OCI-LY7 (cell line): ENCODE measurements around the gene CBX8. TPM values are rescaled to one million over a fixed set of nuclear protein-coding genes. Genes with fewer than 3 reads are reported as not detected.

ENCODE experiments used
- BruUV-seq: library from RNA; stranded (reverse); fragments of 400-500 nt; replicated peaks from 2 replicates; lab custom pipeline; 2021; lab: Mats Ljungman, UMichigan
- CTCF ChIA-PET: fragments of 300-600 bp; sonication (Branson Sonifier 250); formaldehyde crosslinking; loops from one replicate; lab custom pipeline; 2022; ENCODE audit warnings: antibody characterized with exemption; ENCODE audit not compliant: unreplicated experiment; lab: Charles Lee
- POLR2A ChIA-PET: fragments of 300-600 bp; sonication (Branson Sonifier 250); formaldehyde crosslinking; loops from one replicate; lab custom pipeline; 2022; ENCODE audit warnings: antibody characterized with exemption; lab: Charles Lee
- DNase-seq: peaks from one replicate; pipeline ENCODE4 v3.0.0-alpha.2; 2015; ENCODE audit warnings: low spot score
- H2AFZ ChIP-seq: fragments of 200-600 bp; sonication (generic), shearing (Covaris generic); 2 replicates; pipeline ENCODE4 v1.6.1; 2014; ENCODE audit warnings: mild to moderate bottlenecking, antibody characterized with exemption, low read length, moderate library complexity
- H3K27ac ChIP-seq: fragments of 200-600 bp; sonication (generic); 2 replicates; pipeline ENCODE4 v1.5.1; 2014; ENCODE audit warnings: mixed run types, low read depth, mild to moderate bottlenecking, moderate library complexity, low read length, inconsistent platforms; ENCODE audit not compliant: poor library complexity, severe bottlenecking
- H3K36me3 ChIP-seq: fragments of 200-600 bp; sonication (generic); 2 replicates; pipeline ENCODE4 v1.6.1; 2014; ENCODE audit warnings: mild to moderate bottlenecking, antibody characterized with exemption, low read length, moderate library complexity, mixed read lengths; ENCODE audit not compliant: insufficient read depth
- H3K4me1 ChIP-seq: fragments of 200-600 bp; sonication (generic); 2 replicates; pipeline ENCODE4 v1.5.1; 2014; ENCODE audit warnings: mild to moderate bottlenecking, low read length; ENCODE audit not compliant: insufficient read depth, poor library complexity, severe bottlenecking
- H3K4me2 ChIP-seq: fragments of 200-600 bp; sonication (generic); 2 replicates; pipeline ENCODE4 v1.6.1; 2014; ENCODE audit warnings: mild to moderate bottlenecking, low read length
- H3K4me3 ChIP-seq: fragments of 200-600 bp; sonication (generic); 2 replicates; pipeline ENCODE4 v1.5.1; 2014; ENCODE audit warnings: mild to moderate bottlenecking, low read depth, low read length; ENCODE audit not compliant: poor library complexity, severe bottlenecking
- H3K79me2 ChIP-seq: fragments of 200-600 bp; sonication (generic); 2 replicates; pipeline ENCODE4 v1.6.1; 2016; ENCODE audit warnings: low read depth, mild to moderate bottlenecking, low read length, moderate library complexity, mixed read lengths; ENCODE audit not compliant: insufficient read depth
- H3K9me2 ChIP-seq: fragments of 200-600 bp; sonication (generic); 2 replicates; pipeline ENCODE4 v1.6.1; 2016; ENCODE audit warnings: mild to moderate bottlenecking, low read length, mixed read lengths; ENCODE audit not compliant: insufficient read depth
- H3K9me3 ChIP-seq: fragments of 200-600 bp; sonication (generic); 2 replicates; pipeline ENCODE4 v1.6.1; 2014; ENCODE audit warnings: mild to moderate bottlenecking, mixed run types, low read length, mixed read lengths
- H4K20me1 ChIP-seq: fragments of 200-600 bp; sonication (generic); 2 replicates; pipeline ENCODE4 v1.6.1; 2014; ENCODE audit warnings: mild to moderate bottlenecking, antibody characterized with exemption, low read length, moderate library complexity, mixed read lengths; ENCODE audit not compliant: insufficient read depth
- CTCF ChIP-seq: fragments of 200-600 bp; sonication (generic); conservative IDR thresholded peaks from 2 replicates; pipeline ENCODE4 v1.5.1; 2014; ENCODE audit warnings: mild to moderate bottlenecking, antibody characterized with exemption, low read length, moderate library complexity, mixed read lengths
- EZH2phosphoT487 ChIP-seq: fragments of 200-600 bp; sonication (generic); IDR thresholded peaks from 2 replicates; pipeline ENCODE4 v1.6.1; 2018; ENCODE audit warnings: low read depth, borderline replicate concordance, mild to moderate bottlenecking, mixed run types, antibody characterized with exemption, low read length, moderate library complexity, mixed read lengths
- intact Hi-C: fragments of 100-400 bp; cut with micrococcal nuclease; formaldehyde crosslinking; loops from one replicate; pipeline ENCODE4 v1.10.0; 2022; ENCODE audit not compliant: unreplicated experiment
- total RNA-seq, 2 experiments: library from RNA; depleted of rRNA in 1 of 2; stranded (reverse); fragments of >200 nt in 1 of 2; shearing (Covaris generic) in 1 of 2; gene quantifications; 2 replicates each; pipeline ENCODE4 v1.2.3, GENCODE V29; 2014 to 2022

The CBX8 gene
- total RNA-seq, 2 experiments from 2014 or later = 7.5 to 16.3 TPM

GRCh38 chr17:79754370-79754769, 42.5 kb downstream of the CBX8 start:
- Histone ChIP-seq H3K9me3 (no peaks in the 10 kb centered on the region), H3K79me2 (no peaks in the 10 kb centered on the region), H3K27ac (no peak overlapping the region), H3K9me2 (no peaks in the 10 kb centered on the region), H4K20me1 (no peaks in the 10 kb centered on the region), H2AFZ (no peak overlapping the region), H3K36me3 (no peaks in the 10 kb centered on the region), H3K4me1 (no peaks in the 10 kb centered on the region), H3K4me3 (no peak overlapping the region), H3K4me2 (no peak overlapping the region)
- TF ChIP-seq EZH2phosphoT487 (no peak), CTCF (no peak)
- CTCF ChIA-PET = no interaction called here
- POLR2A ChIA-PET = no interaction called here
- no peak for DNase-seq
- no TSS peak for BruUV-seq
- intact Hi-C loops = no loop called here

GRCh38 chr17:79752175-79752574, 44.7 kb downstream of the CBX8 start:
- Histone ChIP-seq H3K4me1 (no peaks in the 10 kb centered on the region), H3K79me2 (no peaks in the 10 kb centered on the region), H2AFZ (no peak overlapping the region), H3K36me3 (no peaks in the 10 kb centered on the region), H3K27ac (no peak overlapping the region), H3K9me2 (no peaks in the 10 kb centered on the region), H3K9me3 (no peaks in the 10 kb centered on the region), H4K20me1 (no peaks in the 10 kb centered on the region), H3K4me2 (no peak overlapping the region), H3K4me3 (no peak overlapping the region)
- TF ChIP-seq CTCF = no peak
- POLR2A ChIA-PET = interaction anchor here (0.6 to 1.1 kb wide), 2 partner anchors 14 to 24 kb away, joined by 3 read pairs; no protein-coding TSS in a partner anchor
- DNase-seq = no peak
- CTCF ChIA-PET = no interaction called here
- BruUV-seq = no TSS peak
- intact Hi-C loops = no loop called here

- POLR2A ChIA-PET = interaction anchor here (1.1 kb wide), 1 partner anchor 22 kb away, joined by 3 read pairs; no protein-coding TSS in a partner anchor
- peaks cover 3% of the 10 kb centered on the region for H3K4me1 ChIP-seq
- CTCF ChIA-PET = no interaction called here
- H3K36me3 ChIP-seq = no peaks in the 10 kb centered on the region
- DNase-seq = no peak
- H3K4me2 ChIP-seq = no peak overlapping the region
- TF ChIP-seq CTCF (no peak), EZH2phosphoT487 (no peak)
- H3K9me3 ChIP-seq = no peaks in the 10 kb centered on the region
- H3K79me2 ChIP-seq = no peaks in the 10 kb centered on the region
- intact Hi-C loops = no loop called here
- H3K4me3 ChIP-seq = no peak overlapping the region
- H2AFZ ChIP-seq = no peak overlapping the region
- H3K27ac ChIP-seq = no peak overlapping the region
- no peaks in the 10 kb centered on the region for H4K20me1 ChIP-seq
- no TSS peak for BruUV-seq
- no peaks in the 10 kb centered on the region for H3K9me2 ChIP-seq
Measured at GRCh38 chr17:79750650-79751545, 46.0 kb downstream of the CBX8 start.
